Upper lobe of right lung (tissue), 1 donor: Measurements from ENCODE around the gene NUDT2. TPM values are rescaled to one million over a fixed set of nuclear protein-coding genes. Genes with fewer than 3 reads are reported as not detected.

ENCODE experiments used
- ATAC-seq: fragments of 200-7000 bp; cut with Tn5 transposase; one replicate; pipeline ENCODE4 v1.9.1; 2020; ENCODE audit warnings: mild to moderate bottlenecking, moderate library complexity
- DNase-seq: peaks from one replicate; pipeline ENCODE4 v3.0.0-alpha.2; 2020
- H3K27ac ChIP-seq: fragments of 200-600 bp; one replicate; pipeline ENCODE4 v1.8.0; 2022
- H3K27me3 ChIP-seq: fragments of 200-600 bp; one replicate; pipeline ENCODE4 v1.8.0; 2022; ENCODE audit warnings: mild to moderate bottlenecking
- H3K36me3 ChIP-seq: fragments of 200-600 bp; one replicate; pipeline ENCODE4 v1.8.0; 2022
- H3K4me1 ChIP-seq: fragments of 200-600 bp; one replicate; pipeline ENCODE4 v1.8.0; 2022
- H3K4me3 ChIP-seq: fragments of 200-600 bp; one replicate; pipeline ENCODE4 v1.8.0; 2022; ENCODE audit warnings: mild to moderate bottlenecking
- H3K9me3 ChIP-seq: fragments of 200-600 bp; one replicate; pipeline ENCODE4 v1.8.0; 2022
- CTCF ChIP-seq: fragments of 200-600 bp; IDR thresholded peaks from one replicate; pipeline ENCODE4 v1.8.0; 2022; ENCODE audit warnings: antibody characterized with exemption
- intact Hi-C: fragments of 100-400 bp; cut with DNase I; formaldehyde crosslinking; loops from one replicate; pipeline ENCODE4 v1.11.0; 2022
- long read RNA-seq: library from polyadenylated mRNA; unstranded; transcript quantifications from one replicate; pipeline ENCODE4 v2.0.0, GENCODE V29; 2021
- total RNA-seq: library from RNA; stranded (reverse); fragmentation: NEBNext Ultra II Directional; extraction: Animal tissue kit (Norgen Biotek cat#: 25700); gene quantifications from one replicate; pipeline ENCODE4 v1.2.1, GENCODE V29; 2021
- donor health status: DM: no; HTN: yes; CAD: no; lungs with severe emphysema.

The NUDT2 gene
- 11.5 TPM for total RNA-seq
- long read RNA-seq, partial matches to known transcripts: 1 of 2 reads
- long read RNA-seq, other reads (novel, unspliced or antisense): 0 of 2 reads

- TF ChIP-seq CTCF: peak; percentile 8
- H3K9me3 ChIP-seq: no peaks in the 10 kb centered on the region
- peak; percentile 98 for ATAC-seq
Measured at GRCh38 chr9:34328987-34329832, at the start of gene NUDT2, which contains the start of gene KIF24. NUDT2 (plus strand) TSS chr9:34329569; CDS start chr9:34339040, 9,471 bp downstream. KIF24 (minus strand) TSS chr9:34329268; CDS start chr9:34311346, 17,922 bp downstream.

GRCh38 chr9:34282096-34282495, 47.3 kb upstream of the NUDT2 start:
- TF ChIP-seq CTCF: no peak
- H3K27ac ChIP-seq: no peak overlapping the region
- no peaks in the 10 kb centered on the region for H3K36me3 ChIP-seq
- H3K4me3 ChIP-seq: no peak overlapping the region
- no peaks in the 10 kb centered on the region for H3K4me1 ChIP-seq
- H3K9me3 ChIP-seq: no peaks in the 10 kb centered on the region
- DNase-seq (no peak), ATAC-seq (no peak)
- H3K27me3 ChIP-seq: no peaks in the 10 kb centered on the region
- intact Hi-C loops: no loop called here

More at GRCh38 chr9:34328987-34329832, at the start of gene NUDT2, which contains the start of gene KIF24:
- peak; percentile 97 for DNase-seq
- H3K27me3 ChIP-seq: no peaks in the 10 kb centered on the region
- peak within 1 kb of the TSS; percentile 88 for H3K4me3 ChIP-seq
- H3K4me1 ChIP-seq: peaks cover 10% of the 10 kb centered on the region
- intact Hi-C loops: no loop called here
- no peaks in the 10 kb centered on the region for H3K36me3 ChIP-seq
- H3K27ac ChIP-seq: peak within 1 kb of the TSS; percentile 94

GRCh38 chr9:34289159-34289558, 40.2 kb upstream of the NUDT2 start:
- H3K27me3 ChIP-seq: no peaks in the 10 kb centered on the region
- no peaks in the 10 kb centered on the region for H3K36me3 ChIP-seq
- no peak overlapping the region for H3K27ac ChIP-seq
- H3K4me1 ChIP-seq: no peaks in the 10 kb centered on the region
- intact Hi-C loops: no loop called here
- no peak for TF ChIP-seq CTCF
- H3K9me3 ChIP-seq: no peaks in the 10 kb centered on the region
- no peak overlapping the region for H3K4me3 ChIP-seq
- ATAC-seq (no peak), DNase-seq (no peak)

GRCh38 chr9:34291023-34291422, 38.3 kb upstream of the NUDT2 start:
- H3K27me3 ChIP-seq: no peaks in the 10 kb centered on the region
- no peak overlapping the region for H3K27ac ChIP-seq
- ATAC-seq (peak; percentile 79), DNase-seq (no peak)
- intact Hi-C loops: no loop called here
- H3K4me1 ChIP-seq: no peaks in the 10 kb centered on the region
- no peak overlapping the region for H3K4me3 ChIP-seq
- no peaks in the 10 kb centered on the region for H3K9me3 ChIP-seq
- TF ChIP-seq CTCF: no peak
- no peaks in the 10 kb centered on the region for H3K36me3 ChIP-seq

GRCh38 chr9:34291423-34291822, 37.9 kb upstream of the NUDT2 start:
- Histone ChIP-seq H3K36me3 (no peaks in the 10 kb centered on the region), H3K4me3 (no peak overlapping the region), H3K4me1 (no peaks in the 10 kb centered on the region), H3K9me3 (no peaks in the 10 kb centered on the region), H3K27me3 (no peaks in the 10 kb centered on the region), H3K27ac (no peak overlapping the region)
- no peak for ATAC-seq
- no peak for TF ChIP-seq CTCF
- no peak for DNase-seq
- intact Hi-C loops: no loop called here
